HepG2 (cell line): ENCODE measurements around the gene MEA1. TPM values are rescaled to one million over a fixed set of nuclear protein-coding genes. Genes with fewer than 3 reads are reported as not detected.

Experiments
- ATAC-seq: fragments of 200-7000 bp; cut with Tn5 transposase; 3 replicates; pipeline ENCODE4 v1.9.1; 2020; ENCODE audit warnings: mild to moderate bottlenecking, moderate library complexity
- BruUV-seq: library from RNA; stranded (reverse); fragments of 400-500 nt; replicated peaks from 2 replicates; lab custom pipeline; 2021; lab: Mats Ljungman, UMichigan
- CTCF ChIA-PET: fragments of 300-600 bp; formaldehyde crosslinking; extraction: SDS; loops from one replicate; lab custom pipeline; 2021; ENCODE audit warnings: low total read pairs, inconsistent platforms, low intra/inter-chr PET ratio; lab: Yijun Ruan, JAX
- POLR2A ChIA-PET: fragments of 350-600 bp; sonication (Branson Sonifier 250); formaldehyde crosslinking; loops from one replicate; lab custom pipeline; 2020; ENCODE audit warnings: antibody characterized with exemption, inconsistent platforms; lab: Yijun Ruan, JAX
- DNase-seq: peaks from one replicate; pipeline ENCODE4 v3.0.0-alpha.2; 2015; ENCODE audit warnings: low spot score
- FAIRE-seq: peaks from 3 replicates; lab custom pipeline; 2011; peaks lifted over from hg19 to GRCh38; lab: Jason Lieb, UNC
- H2AFZ ChIP-seq: one replicate; pipeline ENCODE4 v1.6.1; 2011; ENCODE audit warnings: low read length, inconsistent platforms
- H3K27ac ChIP-seq: fragments of 300-600 bp; 3 replicates; pipeline ENCODE4 v1.8.0; 2011; ENCODE audit warnings: mixed run types, mild to moderate bottlenecking, mixed read lengths, low read length, inconsistent platforms; ENCODE audit not compliant: insufficient read depth; ENCODE audit errors: extremely low read length
- H3K27me3 ChIP-seq, 2 experiments: fragments of 200-600 bp in 1 of 2; 2 replicates in 1 of 2; 3 replicates in 1 of 2; pipeline versions ENCODE4 v1.6.0 to v1.8.0; 2011; ENCODE audit warnings: low read length in 2 of 2, mild to moderate bottlenecking in 2 of 2, moderate library complexity in 2 of 2, inconsistent platforms in 1 of 2; ENCODE audit not compliant: insufficient read depth in 2 of 2, control insufficient read depth in 1 of 2
- H3K36me3 ChIP-seq, 2 experiments: fragments of 200-600 bp in 1 of 2; replicated peaks in 1 of 2; 2 replicates in 1 of 2; 3 replicates in 1 of 2; pipeline versions ENCODE4 v1.5.1 to v1.8.0; 2011; ENCODE audit warnings: low read length in 2 of 2, inconsistent platforms in 1 of 2; ENCODE audit not compliant: insufficient read depth in 2 of 2, control insufficient read depth in 1 of 2
- H3K4me1 ChIP-seq: 2 replicates; pipeline ENCODE4 v1.5.1; 2012; ENCODE audit warnings: low read length, inconsistent platforms; ENCODE audit not compliant: insufficient read depth
- H3K4me2 ChIP-seq: 2 replicates; pipeline ENCODE4 v1.6.0; 2011; ENCODE audit warnings: low read depth, low read length, inconsistent platforms
- H3K4me3 ChIP-seq, 3 experiments: fragments of 200-600 bp in 1 of 3; sonication (generic), shearing (Covaris generic) in 1 of 3; replicated peaks in 1 of 3; 2 replicates each; pipeline ENCODE4 v1.5.1; 2011 to 2016; ENCODE audit warnings: low read length in 3 of 3, inconsistent platforms in 2 of 3, low read depth in 2 of 3, mild to moderate bottlenecking in 2 of 3, control low read depth in 1 of 3, mixed read lengths in 1 of 3; ENCODE audit not compliant: insufficient read depth in 1 of 3
- H3K79me2 ChIP-seq: one replicate; pipeline ENCODE4 v1.6.1; 2011; ENCODE audit warnings: low read length, inconsistent platforms; ENCODE audit not compliant: insufficient read depth
- H3K9ac ChIP-seq: 2 replicates; pipeline ENCODE4 v1.6.0; 2011; ENCODE audit warnings: mild to moderate bottlenecking, low read depth, low read length, inconsistent platforms; ENCODE audit not compliant: insufficient read depth
- H3K9me3 ChIP-seq: 2 replicates; pipeline ENCODE4 v1.5.1; 2012; ENCODE audit warnings: mild to moderate bottlenecking, low read length
- H4K20me1 ChIP-seq: 2 replicates; pipeline ENCODE4 v1.6.0; 2011; ENCODE audit warnings: inconsistent platforms, mild to moderate bottlenecking, low read length, moderate library complexity; ENCODE audit not compliant: insufficient read depth
- ARNTL ChIP-seq: sonication (generic); formaldehyde crosslinking; IDR thresholded peaks from 2 replicates; pipeline ENCODE4 v1.4.0; 2020; ENCODE audit warnings: mild to moderate bottlenecking, missing genetic modification reagents
- CC2D1A ChIP-seq: sonication (generic); formaldehyde crosslinking; IDR thresholded peaks from 2 replicates; pipeline ENCODE4 v1.8.1; 2023; ENCODE audit warnings: mild to moderate bottlenecking, missing genetic modification reagents
- FOXA1 ChIP-seq, 2 experiments: fragments of 450-650 bp in 1 of 2; sonication (generic) in 1 of 2; formaldehyde crosslinking in 1 of 2; IDR thresholded peaks; 2 replicates each; pipeline versions ENCODE4 v1.4.0 to v1.6.1; 2016 to 2020; ENCODE audit warnings: missing genetic modification reagents in 1 of 2
- FOXK2 ChIP-seq: fragments of 450-650 bp; IDR thresholded peaks from 2 replicates; pipeline ENCODE4 v1.6.1; 2016
- GATAD2A ChIP-seq: IDR thresholded peaks from 2 replicates; pipeline ENCODE4 v1.6.1; 2016
- HNRNPH1 ChIP-seq: fragments of 200-400 bp; formaldehyde crosslinking; optimal IDR thresholded peaks from 2 replicates; pipeline ENCODE3; 2017; ENCODE audit warnings: mild to moderate bottlenecking, low read depth, low read length
- PAF1 ChIP-seq: IDR thresholded peaks from 2 replicates; pipeline ENCODE4 v1.6.1; 2016; ENCODE audit warnings: missing genetic modification reagents, missing compliant biosample characterization
- PHB2 ChIP-seq: fragments of 450-650 bp; IDR thresholded peaks from 2 replicates; pipeline ENCODE4 v1.6.1; 2018; ENCODE audit not compliant: partially characterized antibody
- PPARG ChIP-seq: conservative IDR thresholded peaks from 2 replicates; pipeline ENCODE4 v1.6.1; 2016; ENCODE audit warnings: missing biosample characterization, missing genetic modification reagents
- RFX1 ChIP-seq: fragments of 450-650 bp; IDR thresholded peaks from 2 replicates; pipeline ENCODE4 v1.6.1; 2017
- SMARCC2 ChIP-seq: fragments of 450-650 bp; IDR thresholded peaks from 2 replicates; pipeline ENCODE4 v1.6.1; 2017; ENCODE audit warnings: antibody characterized with exemption, mild to moderate bottlenecking
- TRIM24 ChIP-seq: sonication (generic); formaldehyde crosslinking; IDR thresholded peaks from 2 replicates; pipeline ENCODE4 v1.8.0; 2022; ENCODE audit warnings: mild to moderate bottlenecking, missing genetic modification reagents
- ZBTB38 ChIP-seq: sonication (generic); formaldehyde crosslinking; IDR thresholded peaks from 2 replicates; pipeline ENCODE4 v1.5.1; 2020; ENCODE audit warnings: mild to moderate bottlenecking, missing genetic modification reagents
- ZC3H4 ChIP-seq: sonication (generic); formaldehyde crosslinking; IDR thresholded peaks from 2 replicates; pipeline ENCODE4 v1.4.0; 2020; ENCODE audit warnings: missing genetic modification reagents, borderline replicate concordance
- ZFP36 ChIP-seq: fragments of 150-350 bp; IDR thresholded peaks from 2 replicates; pipeline ENCODE4 v1.6.1; 2018; ENCODE audit warnings: borderline replicate concordance, low read length, low read depth; ENCODE audit not compliant: partially characterized antibody
- ZFP41 ChIP-seq: sonication (generic); formaldehyde crosslinking; IDR thresholded peaks from 2 replicates; pipeline ENCODE4 v1.4.0; 2020; ENCODE audit warnings: mild to moderate bottlenecking, missing genetic modification reagents, borderline replicate concordance
- ZNF224 ChIP-seq: sonication (generic); formaldehyde crosslinking; IDR thresholded peaks from 2 replicates; pipeline ENCODE4 v1.5.0; 2020; ENCODE audit warnings: mild to moderate bottlenecking, missing genetic modification reagents
- ZNF496 ChIP-seq: sonication (generic); formaldehyde crosslinking; IDR thresholded peaks from 2 replicates; pipeline ENCODE4 v1.8.1; 2023; ENCODE audit warnings: mild to moderate bottlenecking, moderate library complexity, missing genetic modification reagents; ENCODE audit not compliant: insufficient replicate concordance
- ZNF567 ChIP-seq: sonication (generic); formaldehyde crosslinking; IDR thresholded peaks from 2 replicates; pipeline ENCODE4 v1.8.1; 2023; ENCODE audit warnings: mild to moderate bottlenecking, missing genetic modification reagents, borderline replicate concordance
- ZNF7 ChIP-seq: IDR thresholded peaks from 2 replicates; pipeline ENCODE4 v1.6.1; 2016; ENCODE audit warnings: missing biosample characterization, missing genetic modification reagents
- ZNF740 ChIP-seq: sonication (generic); formaldehyde crosslinking; IDR thresholded peaks from 2 replicates; pipeline ENCODE4 v1.4.0; 2020; ENCODE audit warnings: missing genetic modification reagents
- ZNF768 ChIP-seq: sonication (generic); formaldehyde crosslinking; IDR thresholded peaks from 2 replicates; pipeline ENCODE4 v1.4.0; 2020; ENCODE audit warnings: missing genetic modification reagents
- ZNF839 ChIP-seq: sonication (generic); formaldehyde crosslinking; IDR thresholded peaks from 2 replicates; pipeline ENCODE4 v1.4.0; 2020; ENCODE audit warnings: missing genetic modification reagents, mild to moderate bottlenecking, borderline replicate concordance
- WGBS: methylation state at CpG from one replicate; pipeline ENCODE4 v1.1.6; 2017; ENCODE audit warnings: low lambda C conversion rate; 5-methylcytosine and 5-hydroxymethylcytosine counted together
- in situ Hi-C: cut with HindIII; loops from 2 replicates; pipeline ENCODE4 v1.10.0; 2017; ENCODE audit warnings: low pct_unique_long_range_greater_than_20kb; ENCODE audit not compliant: extremely low pct_ligation_motif_present
- intact Hi-C: fragments of 100-400 bp; cut with micrococcal nuclease; formaldehyde crosslinking; loops from one replicate; pipeline ENCODE4 v1.10.0; 2022; ENCODE audit not compliant: unreplicated experiment
- polyA plus RNA-seq, 8 experiments: library from polyadenylated mRNA; depleted of rRNA in 3 of 8; stranded (reverse) in 7 of 8; unstranded in 1 of 8; fragments of >200 nt; fragmentation: Illumina TruSeq in 4 of 8; extraction: Trizol in 4 of 8; gene quantifications; 2 replicates each; pipeline versions ENCODE4 v1.2.1 to v1.2.3, GENCODE V29; 2011 to 2016; ENCODE audit warnings: low read depth in 4 of 8, missing spikeins in 1 of 8, mixed read lengths in 1 of 8; ENCODE audit not compliant: insufficient read depth in 1 of 8
- total RNA-seq, 5 experiments: library from RNA; depleted of rRNA; stranded (reverse); fragments of >200 nt; fragmentation: Illumina TruSeq; extraction: Trizol; gene quantifications; 2 replicates each; pipeline ENCODE4 v1.2.3, GENCODE V29; 2016; ENCODE audit warnings: low read depth in 1 of 5
- TF ChIP-seq, protein P1 (sequence below): sonication (generic); formaldehyde crosslinking; IDR thresholded peaks from 2 replicates; pipeline ENCODE4 v1.8.1; 2022; ENCODE audit warnings: low read depth, mild to moderate bottlenecking, missing genetic modification reagents

The MEA1 gene
- total and polyA plus RNA-seq, 2 of the 13 experiments (the other 11 are each of a cell fraction or from before 2014, with no cell fraction given) = 75.6 to 86.2 TPM

DNA sequence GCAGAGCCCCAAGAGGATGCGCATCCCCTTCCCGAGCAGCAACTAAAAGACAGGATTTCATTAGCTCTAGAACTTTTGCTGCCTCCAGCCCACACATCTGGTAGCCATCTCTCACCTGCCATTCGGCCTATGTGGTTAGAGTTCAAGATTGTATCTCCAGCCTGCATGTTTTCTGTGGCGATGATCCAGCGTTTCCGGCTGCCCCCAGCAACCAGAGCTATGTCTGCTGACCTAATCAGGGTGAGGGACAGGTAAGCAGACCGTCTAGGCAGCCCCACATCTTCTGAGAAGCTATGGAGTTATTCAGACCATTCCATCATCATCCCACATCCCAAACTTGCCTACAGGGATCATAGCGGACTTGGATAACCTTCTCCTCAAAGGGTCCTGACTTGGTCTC, 42.2 kb upstream of the MEA1 start (continued):
- no peak for TF ChIP-seq ZC3H4 (CRISPR knock-in tag)
- no peak for TF ChIP-seq ZNF7 (CRISPR knock-in tag)
- no peak for TF ChIP-seq HNRNPH1
- no peak for TF ChIP-seq TRIM24 (CRISPR knock-in tag)
- no peak for TF ChIP-seq FOXA1 (IDR thresholded peaks at IDR 0.05)
- TF ChIP-seq FOXA1 (CRISPR knock-in tag; IDR thresholded peaks at IDR 0.05) = no peak
- no peak for TF ChIP-seq PAF1
- no peak for TF ChIP-seq ZNF567 (CRISPR knock-in tag)
- no peak for TF ChIP-seq ZNF224
- no peak for TF ChIP-seq SMARCC2
- no peak for TF ChIP-seq ZFP41
- TF ChIP-seq ZFP36 = no peak
- no peak for TF ChIP-seq FOXK2
- no peak for TF ChIP-seq PHB2
- TF ChIP-seq ARNTL = no peak
- no peak for TF ChIP-seq GATAD2A (CRISPR knock-in tag)
- no peak for TF ChIP-seq PPARG

GRCh38 chr6:43054206-43054943, 40.6 kb upstream of the MEA1 start:
- Histone ChIP-seq H2AFZ (no peak overlapping the region), H3K4me3 (peak overlapping the region; percentile 75 to 96 (median 94); a peak in 5 of 6 replicates), H3K27me3 (no peaks in the 10 kb centered on the region; a peak in 1 of 5 replicates), H3K4me2 (peak overlapping the region; percentile 91), H3K4me1 (peaks cover 50% of the 10 kb centered on the region), H3K36me3 (peaks cover 8 to 39% of the 10 kb centered on the region in 2 experiments), H4K20me1 (no peaks in the 10 kb centered on the region), H3K9me3 (no peaks in the 10 kb centered on the region), H3K79me2 (peaks cover 49% of the 10 kb centered on the region), H3K9ac (peak overlapping the region; percentile 98), H3K27ac (peak overlapping the region; percentile 84)
- CTCF ChIA-PET = interaction anchor here (1.2 kb wide), 1 partner anchor 116 kb away, joined by 3 read pairs; no protein-coding TSS in a partner anchor
- in situ Hi-C loops (no loop called here), intact Hi-C loops (loop anchor here (5.0 kb wide), 1 partner anchor 42 kb away; the partner anchor contains the start of genes KLHDC3 and MEA1)
- BruUV-seq = TSS peak; percentile 90
- ATAC-seq (no peak), DNase-seq (no peak), FAIRE-seq (no peak)
- POLR2A ChIA-PET = interaction anchor here (0.5 to 3.4 kb wide), 44 partner anchors 9 to 521 kb away, joined by 3 to 45 read pairs (median 5); partner anchors contain the start of genes BICRAL, CNPY3, CUL9 and GNMT
- 91% methylated on average over 17 of the region's 17 CpGs for WGBS
- no peak for TF ChIP-seq ZNF496 (CRISPR knock-in tag)
- peak; percentile 36; the same call in 1 of the 2 replicates for TF ChIP-seq ZNF740 (CRISPR knock-in tag)
- no peak for TF ChIP-seq ZNF839 (CRISPR knock-in tag)
- TF ChIP-seq RFX1 = no peak
- peak; percentile 39; the same call in 1 of the 2 replicates for TF ChIP-seq ZBTB38 (CRISPR knock-in tag)
- TF ChIP-seq, protein P1, sequence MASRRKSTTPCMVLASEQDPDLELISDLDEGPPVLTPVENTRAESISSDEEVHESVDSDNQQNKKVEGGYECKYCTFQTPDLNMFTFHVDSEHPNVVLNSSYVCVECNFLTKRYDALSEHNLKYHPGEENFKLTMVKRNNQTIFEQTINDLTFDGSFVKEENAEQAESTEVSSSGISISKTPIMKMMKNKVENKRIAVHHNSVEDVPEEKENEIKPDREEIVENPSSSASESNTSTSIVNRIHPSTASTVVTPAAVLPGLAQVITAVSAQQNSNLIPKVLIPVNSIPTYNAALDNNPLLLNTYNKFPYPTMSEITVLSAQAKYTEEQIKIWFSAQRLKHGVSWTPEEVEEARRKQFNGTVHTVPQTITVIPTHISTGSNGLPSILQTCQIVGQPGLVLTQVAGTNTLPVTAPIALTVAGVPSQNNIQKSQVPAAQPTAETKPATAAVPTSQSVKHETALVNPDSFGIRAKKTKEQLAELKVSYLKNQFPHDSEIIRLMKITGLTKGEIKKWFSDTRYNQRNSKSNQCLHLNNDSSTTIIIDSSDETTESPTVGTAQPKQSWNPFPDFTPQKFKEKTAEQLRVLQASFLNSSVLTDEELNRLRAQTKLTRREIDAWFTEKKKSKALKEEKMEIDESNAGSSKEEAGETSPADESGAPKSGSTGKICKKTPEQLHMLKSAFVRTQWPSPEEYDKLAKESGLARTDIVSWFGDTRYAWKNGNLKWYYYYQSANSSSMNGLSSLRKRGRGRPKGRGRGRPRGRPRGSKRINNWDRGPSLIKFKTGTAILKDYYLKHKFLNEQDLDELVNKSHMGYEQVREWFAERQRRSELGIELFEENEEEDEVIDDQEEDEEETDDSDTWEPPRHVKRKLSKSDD = no peak
- TF ChIP-seq ZNF768 (CRISPR knock-in tag) = no peak
- no peak for TF ChIP-seq CC2D1A
